Stimulated activated CD4-positive, alpha-beta T cell treated with anti-CD3 and anti-CD28 coated beads, Interleukin-4, amount 100 ng/mL, for 4 hours (primary cell): ENCODE data around the gene DDX25.
"Not testable (repeated sequence)": the region's sequence is repeated elsewhere in the genome, so short reads cannot be mapped to it uniquely, and the experiment has no call there.

Experiments
- DNase-seq, 2 experiments: peaks; one replicate each; pipeline ENCODE4 v3.0.0-alpha.2; 2020

DDX25 gene

GRCh38 chr11:125910226-125910849 lies 6.0 kb downstream of the DDX25 start:
- no peak for DNase-seq

DNA sequence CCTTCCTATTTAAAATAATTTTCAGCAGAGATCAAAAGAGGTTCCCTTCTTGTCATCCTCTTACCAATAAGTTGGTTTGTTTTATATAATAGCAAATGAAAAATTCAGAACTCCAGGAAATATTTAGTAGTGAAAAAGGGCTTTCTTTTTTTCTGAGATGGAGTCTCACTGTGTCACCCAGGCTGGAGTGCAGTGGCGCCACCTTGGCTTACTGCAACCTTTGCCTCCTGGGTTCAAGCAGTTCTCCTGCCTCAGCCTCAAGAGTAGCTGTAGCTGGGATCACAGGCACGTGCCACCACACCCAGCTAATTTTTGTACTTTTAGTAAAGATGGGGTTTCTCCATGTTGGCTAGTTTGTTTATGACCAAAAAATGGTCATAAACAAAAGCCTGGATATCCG lies 10.3 kb downstream of the DDX25 start:
- not testable (repeated sequence) for DNase-seq

DNA sequence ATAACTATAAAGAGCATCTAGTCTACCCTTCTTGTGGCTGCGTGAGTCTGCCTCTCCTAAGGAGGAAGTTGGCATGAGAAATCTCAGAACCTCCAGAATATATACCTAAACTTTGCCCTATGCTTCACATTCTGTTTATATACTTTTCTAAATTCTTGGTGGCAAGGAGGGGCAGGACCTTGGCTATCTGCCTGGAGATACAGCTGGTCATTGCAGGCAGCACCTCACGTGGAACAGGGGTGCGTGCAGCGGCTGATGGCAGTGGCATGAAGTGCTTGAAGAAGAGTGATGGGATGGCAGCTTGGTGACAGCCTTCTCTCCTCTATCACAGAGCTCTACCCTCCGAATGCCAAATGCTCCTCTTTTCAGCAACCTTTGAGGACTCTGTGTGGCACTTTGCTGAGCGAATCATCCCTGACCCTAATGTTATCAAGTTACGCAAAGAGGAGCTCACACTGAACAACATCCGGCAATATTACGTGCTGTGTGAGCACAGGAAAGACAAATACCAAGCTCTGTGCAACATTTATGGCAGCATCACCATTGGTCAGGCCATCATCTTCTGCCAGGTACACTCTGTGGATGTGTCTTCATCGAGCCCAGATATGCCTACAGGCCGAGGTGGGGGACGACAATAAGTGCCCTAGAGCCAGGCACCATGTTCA lies 12.5 kb downstream of the DDX25 start:
- no peak for DNase-seq

- DNase-seq = no peak
These were observed 14.0 kb downstream of the DDX25 start for GRCh38 chr11:125918140-125918840.

DNA sequence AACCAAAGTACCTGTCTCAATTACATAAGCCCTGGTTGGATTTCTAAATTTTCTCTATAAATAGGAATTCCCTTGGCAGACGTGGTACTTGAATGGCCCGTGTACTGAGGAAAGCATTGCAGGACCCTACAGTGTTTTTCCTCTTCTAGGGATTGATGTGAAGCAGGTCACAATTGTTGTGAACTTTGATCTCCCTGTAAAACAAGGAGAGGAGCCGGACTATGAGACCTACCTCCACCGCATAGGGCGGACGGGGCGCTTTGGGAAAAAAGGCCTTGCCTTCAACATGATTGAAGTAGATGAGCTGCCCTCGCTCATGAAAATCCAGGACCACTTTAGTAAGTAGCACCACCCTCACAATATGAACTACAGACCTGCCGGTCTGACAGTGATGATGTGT lies 16.7 kb downstream of the DDX25 start:
- DNase-seq = no peak

DNA sequence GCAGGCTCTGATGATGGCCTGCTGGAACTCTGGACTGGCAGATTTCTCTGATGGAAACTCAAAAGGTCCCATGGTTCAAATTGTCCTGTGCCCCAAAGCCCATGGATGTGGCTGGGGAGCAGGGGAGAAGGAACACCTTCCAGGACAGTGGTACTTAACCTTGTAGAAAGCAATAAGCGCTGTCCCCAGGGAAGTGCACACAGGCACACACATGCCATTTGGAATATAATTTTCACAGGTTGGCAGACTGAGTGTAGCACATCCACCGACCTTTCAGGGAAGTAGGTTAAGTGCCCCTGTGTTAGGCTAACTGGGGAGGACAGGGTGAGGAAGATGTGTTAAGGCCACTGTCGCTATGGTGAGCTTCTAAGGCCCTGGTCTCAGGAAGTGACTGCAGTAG lies 17.8 kb downstream of the DDX25 start:
- no peak for DNase-seq

- peak; percentile 26 to 38 for DNase-seq
These were observed 18.8 kb downstream of the DDX25 start for GRCh38 chr11:125923012-125923579.

GRCh38 chr11:125923633-125924032 lies 19.3 kb downstream of the DDX25 start:
- DNase-seq = no peak

DNA sequence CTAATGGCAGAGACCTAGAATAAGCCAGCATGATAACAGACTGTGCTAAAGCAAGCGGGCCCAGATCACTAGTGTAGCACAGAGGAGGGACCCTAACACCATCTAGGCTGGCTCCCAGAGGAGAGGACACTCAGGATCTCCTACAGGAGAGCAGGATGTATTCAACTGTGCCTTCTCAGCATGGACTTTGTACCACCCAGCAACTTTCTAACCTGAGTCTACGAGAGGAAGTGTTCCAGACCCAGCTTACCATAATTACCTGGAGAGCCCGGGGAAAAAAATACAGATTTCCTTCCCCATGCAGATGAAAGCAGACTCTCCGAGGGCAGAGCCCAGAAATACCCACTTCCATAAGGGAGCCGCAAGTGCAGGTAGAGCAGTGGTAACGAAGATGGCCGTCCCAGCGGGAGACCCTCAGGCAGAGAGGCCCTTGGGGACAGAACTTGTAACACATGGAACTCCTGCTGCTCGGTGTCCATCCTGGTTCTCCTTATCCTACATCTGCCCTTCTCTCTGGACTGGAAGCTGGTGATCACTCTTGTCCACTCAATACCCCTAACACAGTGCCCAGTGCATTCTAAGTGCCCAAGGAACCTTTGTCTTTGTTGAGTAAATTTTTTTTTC lies 20.2 kb downstream of the DDX25 start:
- no peak for DNase-seq

GRCh38 chr11:125925247-125925740 lies 21.0 kb downstream of the DDX25 start:
- DNase-seq = no peak

GRCh38 chr11:125925804-125926203 lies 21.5 kb downstream of the DDX25 start:
- DNase-seq = no peak

GRCh38 chr11:125926682-125927081 lies 22.4 kb downstream of the DDX25 start:
- DNase-seq = no peak

- DNase-seq = no peak
These were observed 25.3 kb downstream of the DDX25 start for GRCh38 chr11:125929445-125930075.

GRCh38 chr11:125930076-125930450 lies 25.8 kb downstream of the DDX25 start:
- DNase-seq = no peak

GRCh38 chr11:125931116-125931515 lies 26.8 kb downstream of the DDX25 start:
- no peak for DNase-seq

- DNase-seq = no peak
These were observed 27.4 kb downstream of the DDX25 start for GRCh38 chr11:125931668-125932067.

DNA sequence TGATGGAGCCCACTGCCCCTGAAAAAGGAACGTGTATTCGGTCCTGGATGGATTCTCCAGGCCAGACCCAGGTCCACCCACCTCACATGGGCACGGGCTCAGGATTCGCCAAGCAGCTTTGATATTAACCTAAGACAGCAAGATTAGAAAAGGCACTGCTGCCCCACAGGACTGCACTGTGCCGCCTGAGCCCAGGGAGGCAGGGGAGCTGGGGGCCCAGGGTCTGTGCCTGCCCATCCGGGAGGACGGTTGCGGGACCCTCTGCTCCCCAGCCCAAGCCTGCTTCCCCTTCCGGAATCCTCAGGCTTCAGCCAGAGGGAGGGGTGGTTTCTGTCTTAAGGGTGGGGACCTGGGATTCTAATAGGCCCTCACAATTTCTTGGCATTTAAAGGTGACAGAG lies 28.0 kb downstream of the DDX25 start:
- no peak for DNase-seq

GRCh38 chr11:125933030-125933813 lies 28.9 kb downstream of the DDX25 start:
- DNase-seq = no peak

DNA sequence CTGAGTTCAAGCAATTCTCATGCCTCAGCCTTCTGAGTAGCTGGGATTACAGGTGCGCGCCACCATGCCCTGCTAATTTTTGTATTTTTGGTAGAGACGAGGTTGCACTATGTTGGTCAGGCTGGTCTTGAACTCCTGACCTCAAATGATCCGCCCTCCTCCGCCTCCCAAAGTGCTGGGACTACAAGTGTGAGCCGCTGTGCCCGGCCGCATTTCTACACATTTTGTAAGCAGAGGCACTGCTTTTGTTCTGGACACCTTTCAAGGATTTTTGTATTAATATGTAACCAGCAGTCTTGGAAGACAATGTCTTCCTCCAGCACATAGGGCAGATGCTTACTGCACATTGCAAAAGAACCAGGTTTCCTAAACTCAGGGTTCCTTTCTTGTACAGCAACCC lies 30.2 kb downstream of the DDX25 start:
- no peak for DNase-seq

DNA sequence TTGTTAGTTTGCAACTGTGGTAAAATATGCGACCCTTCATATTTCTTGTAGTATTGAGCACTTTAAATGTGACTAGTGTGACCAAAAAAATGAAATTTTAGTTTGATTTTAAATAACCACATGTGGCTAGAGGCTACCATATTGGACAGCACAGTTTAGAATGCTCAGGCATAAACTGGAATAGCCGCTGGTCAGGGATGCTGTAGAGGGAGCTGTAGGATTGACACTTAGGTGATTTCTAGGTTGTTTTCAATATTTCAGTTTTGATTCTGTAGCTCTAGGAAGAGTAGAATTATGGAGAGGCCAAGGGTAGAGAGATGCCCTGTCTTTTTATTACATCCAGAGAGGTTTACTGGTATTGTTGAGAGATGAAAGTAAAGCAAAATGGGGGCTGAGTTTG lies 30.7 kb downstream of the DDX25 start:
- no peak for DNase-seq

DNA sequence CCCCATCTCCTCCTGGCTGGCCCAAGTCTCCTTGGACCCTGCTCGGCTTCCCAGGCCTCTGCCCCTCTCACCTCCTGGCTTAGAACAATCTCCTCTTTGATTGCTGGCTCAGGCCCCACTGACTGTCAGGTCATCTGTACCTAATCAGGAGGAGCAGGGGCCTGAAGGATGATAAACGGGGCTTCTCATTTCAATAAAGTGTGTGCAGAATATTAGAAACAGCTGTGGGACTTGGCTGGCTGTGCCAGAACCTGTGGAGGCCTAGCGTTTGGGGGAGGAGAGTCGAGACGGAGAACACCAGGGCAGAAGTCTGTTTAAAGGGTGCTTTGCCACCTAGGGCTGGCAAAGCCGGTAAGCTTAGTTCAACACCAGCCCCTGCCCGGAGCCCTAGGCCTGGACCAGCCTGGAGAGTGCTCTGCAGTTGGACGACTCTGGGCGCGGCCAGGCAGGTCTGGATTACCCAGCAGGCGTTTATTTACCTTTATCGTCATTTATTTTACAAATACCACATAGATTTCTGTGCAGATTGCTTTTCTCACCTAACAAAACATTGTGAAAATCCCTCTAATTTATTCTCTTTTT lies 31.4 kb downstream of the DDX25 start:
- DNase-seq = no peak

DNA sequence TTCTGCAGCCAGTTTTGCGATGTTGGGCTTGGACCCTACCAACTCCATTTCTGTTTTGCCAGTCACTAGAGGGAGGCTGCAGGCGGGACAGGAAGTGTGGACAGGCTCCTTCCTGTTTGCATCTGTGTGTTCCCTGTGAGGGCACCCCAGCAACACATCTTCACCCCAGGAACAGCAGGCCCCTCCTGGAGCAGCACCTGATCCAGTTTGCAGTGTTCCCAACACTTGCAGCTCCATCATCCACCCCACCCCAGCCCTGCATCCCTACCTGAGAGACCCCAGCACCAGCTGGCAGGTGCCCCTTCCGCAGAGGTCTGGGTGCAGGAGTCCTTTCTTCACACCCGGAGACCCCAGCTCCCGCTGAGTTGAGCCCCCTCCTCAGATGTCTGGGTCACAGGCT lies 34.1 kb downstream of the DDX25 start:
- no peak for DNase-seq
